Thyroid gland (tissue), 4 donors: Measurements from ENCODE around the gene DDHD1. TPM values are rescaled to one million over a fixed set of nuclear protein-coding genes. Genes with fewer than 3 reads are reported as not detected.
A peak's percentile ranks its signal among the peaks of the same experiment; 100 is the strongest.

ENCODE experiments used
- DNase-seq, 2 donors: peaks; one replicate each; pipeline ENCODE4 v3.0.0-alpha.2; 2019
- H3K27ac ChIP-seq, 3 donors: fragments of 200-600 bp; sonication (generic); 1 replicate in 2 of 3; 2 replicates in 1 of 3; pipeline ENCODE4 v1.5.1; 2016 to 2019; ENCODE audit warnings: mild to moderate bottlenecking in 1 of 3, moderate library complexity in 1 of 3
- H3K27me3 ChIP-seq: fragments of 200-600 bp; sonication (generic); one replicate; pipeline ENCODE4 v1.5.1; 2019
- H3K36me3 ChIP-seq, 2 donors: fragments of 200-600 bp; sonication (generic); one replicate each; pipeline ENCODE4 v1.5.1; 2016 to 2019
- H3K4me1 ChIP-seq, 2 donors: fragments of 200-600 bp; sonication (generic); one replicate each; pipeline ENCODE4 v1.5.1; 2017 to 2019
- H3K4me3 ChIP-seq, 3 donors: fragments of 200-600 bp; sonication (generic); replicated peaks in 1 of 3; 1 replicate in 2 of 3; 2 replicates in 1 of 3; pipeline ENCODE4 v1.5.1; 2016; ENCODE audit warnings: mild to moderate bottlenecking in 1 of 3
- H3K9me3 ChIP-seq: fragments of 200-600 bp; sonication (generic); one replicate; pipeline ENCODE4 v1.5.1; 2017
- CTCF ChIP-seq, 6 experiments: fragments of 200-600 bp in 3 of 6; fragments of 450-650 bp in 3 of 6; sonication (generic) in 3 of 6; IDR thresholded peaks; one replicate each; pipeline ENCODE4 v1.5.1; 2016 to 2019; ENCODE audit warnings: antibody characterized with exemption in 6 of 6, mild to moderate bottlenecking in 2 of 6, inconsistent platforms in 1 of 6, moderate library complexity in 1 of 6
- POLR2A ChIP-seq, 2 donors: fragments of 450-650 bp; IDR thresholded peaks; one replicate each; pipeline ENCODE4 v1.6.1; 2017; ENCODE audit warnings: antibody characterized with exemption in 2 of 2, mild to moderate bottlenecking in 2 of 2, moderate library complexity in 1 of 2
- WGBS, 2 donors: methylation state at CpG; one replicate each; pipeline ENCODE4 v1.1.5; 2017; 5-methylcytosine and 5-hydroxymethylcytosine counted together
- intact Hi-C: fragments of 100-400 bp; cut with DNase I; formaldehyde crosslinking; loops from one replicate; pipeline ENCODE4 v1.15.1; 2023
- total RNA-seq, 4 donors: library from RNA; depleted of rRNA; stranded (reverse); fragments of >200 nt; gene quantifications; one replicate each; pipeline ENCODE4 v1.2.3, GENCODE V29; 2016

Gene DDHD1
- total RNA-seq, 4 donors from 2014 or later: 17.1 to 34.6 (median 18.5) TPM

GRCh38 chr14:53032161-53032803 is 120.8 kb downstream of the DDHD1 start:
- no peak overlapping the region for H3K27ac ChIP-seq
- peaks cover 0 to 6% of the 10 kb centered on the region in 2 donors for H3K4me1 ChIP-seq
- H3K36me3 ChIP-seq: no peaks in the 10 kb centered on the region
- intact Hi-C loops: no loop called here
- no peaks in the 10 kb centered on the region for H3K9me3 ChIP-seq
- no peak for TF ChIP-seq CTCF (IDR thresholded peaks at IDR 0.05)
- no peak for TF ChIP-seq POLR2A (IDR thresholded peaks at IDR 0.05)
- DNase-seq: peak; percentile 10 to 39
- no peak overlapping the region for H3K4me3 ChIP-seq
- H3K27me3 ChIP-seq: no peaks in the 10 kb centered on the region
- whole genome bisulfite sequencing, 2 donors: 34% methylated on average over 2 of the region's 2 CpGs

GRCh38 chr14:53027562-53027961 is 125.6 kb downstream of the DDHD1 start:
- no peak overlapping the region for H3K27ac ChIP-seq
- no peaks in the 10 kb centered on the region for H3K27me3 ChIP-seq
- 85 to 89% methylated on average over 3 of the region's 3 CpGs for WGBS, 2 donors
- H3K4me1 ChIP-seq: peaks cover 0 to under 1% of the 10 kb centered on the region in 2 donors
- H3K36me3 ChIP-seq: no peaks in the 10 kb centered on the region
- H3K9me3 ChIP-seq: no peaks in the 10 kb centered on the region
- DNase-seq: no peak
- TF ChIP-seq CTCF (IDR thresholded peaks at IDR 0.05): no peak
- TF ChIP-seq POLR2A (IDR thresholded peaks at IDR 0.05): no peak
- H3K4me3 ChIP-seq: no peak overlapping the region
- intact Hi-C loops: no loop called here

GRCh38 chr14:53027041-53027440 is 126.1 kb downstream of the DDHD1 start:
- 38 to 44% methylated on average over 1 of the region's 1 CpG for WGBS, 2 donors
- no peaks in the 10 kb centered on the region for H3K36me3 ChIP-seq
- no peak overlapping the region for H3K27ac ChIP-seq
- no peaks in the 10 kb centered on the region for H3K4me1 ChIP-seq
- H3K27me3 ChIP-seq: no peaks in the 10 kb centered on the region
- no peak for DNase-seq
- H3K4me3 ChIP-seq: no peak overlapping the region
- TF ChIP-seq CTCF (IDR thresholded peaks at IDR 0.05) (no peak), POLR2A (IDR thresholded peaks at IDR 0.05) (no peak)
- no peaks in the 10 kb centered on the region for H3K9me3 ChIP-seq
- intact Hi-C loops: no loop called here

- 89 to 97% methylated on average over 3 of the region's 3 CpGs for WGBS, 2 donors
- H3K36me3 ChIP-seq: no peaks in the 10 kb centered on the region
- H3K27ac ChIP-seq: no peak overlapping the region
- H3K4me3 ChIP-seq: no peak overlapping the region
- H3K4me1 ChIP-seq: no peaks in the 10 kb centered on the region
- DNase-seq: no peak
- intact Hi-C loops: no loop called here
- no peaks in the 10 kb centered on the region for H3K9me3 ChIP-seq
- TF ChIP-seq POLR2A (IDR thresholded peaks at IDR 0.05): no peak
- TF ChIP-seq CTCF (IDR thresholded peaks at IDR 0.05): no peak
- no peaks in the 10 kb centered on the region for H3K27me3 ChIP-seq
Measured at GRCh38 chr14:53023325-53023724, 129.8 kb downstream of the DDHD1 start.

GRCh38 chr14:53022593-53022992 is 130.5 kb downstream of the DDHD1 start:
- Histone ChIP-seq H3K27me3 (no peaks in the 10 kb centered on the region), H3K9me3 (no peaks in the 10 kb centered on the region), H3K4me3 (no peak overlapping the region), H3K36me3 (no peaks in the 10 kb centered on the region), H3K27ac (no peak overlapping the region), H3K4me1 (no peaks in the 10 kb centered on the region)
- DNase-seq: no peak
- intact Hi-C loops: no loop called here
- WGBS, 2 donors: 93 to 96% methylated on average over 3 of the region's 3 CpGs
- no peak for TF ChIP-seq POLR2A (IDR thresholded peaks at IDR 0.05)
